Measurements from ENCODE around the gene KDM4B. TPM values are rescaled to one million over a fixed set of nuclear protein-coding genes. Genes with fewer than 3 reads are reported as not detected.

Gene KDM4B
- total and polyA plus RNA-seq, 2 of the 8 experiments (the other 6 are each of a cell fraction or from before 2014, with no cell fraction given), result 12.0 to 31.9 TPM

GRCh38 chr19:5012688-5013457 lies 44.0 kb downstream of the KDM4B start (continued):
- no peak for TF ChIP-seq SIRT6 (IDR thresholded peaks at IDR 0.05; ENCODE audit: low read length)
